ENCODE measurements around the gene SSRP1. TPM values are rescaled to one million over a fixed set of nuclear protein-coding genes. Genes with fewer than 3 reads are reported as not detected.

The SSRP1 gene
- polyA plus RNA-seq, 2 of the 4 experiments (the other 2 are of a cell fraction) = 288 to 357 TPM

- DNase-seq (ENCODE audit: low read depth in 1 of 2, low spot score in 1 of 2) (no peak), FAIRE-seq (no peak), ATAC-seq (no peak)
- no peak overlapping the region for H3K4me2 ChIP-seq
- CTCF ChIA-PET = interaction anchor here (0.9 to 1.7 kb wide), 5 partner anchors 12 to 118 kb away, joined by 3 to 4 read pairs (median 3); no protein-coding TSS in a partner anchor
- H3K27ac ChIP-seq = peak overlapping the region in 1 of 2 experiments; percentile 8; a peak in 2 of 6 replicates
- peaks cover 5% of the 10 kb centered on the region; the same call in 1 of the 3 replicates for H3K9me3 ChIP-seq
- POLR2A ChIA-PET = no interaction called here
- peaks cover 12% of the 10 kb centered on the region for H3K4me1 ChIP-seq
- H3K4me3 ChIP-seq = no peak overlapping the region
- 77% methylated on average over 9 of the region's 9 CpGs for WGBS (ENCODE audit: missing lambda C conversion rate)
- no peak for TF ChIP-seq POLR2AphosphoS2 (conservative IDR thresholded peaks at IDR 0.05; ENCODE audit: low read length)
- TF ChIP-seq PBX3 (IDR thresholded peaks at IDR 0.05) = no peak
- TF ChIP-seq NFE2L2 (conservative IDR thresholded peaks at IDR 0.05; ENCODE audit: low read length) = no peak
- no peak for TF ChIP-seq CHD2 (IDR thresholded peaks at IDR 0.05; ENCODE audit: low read length, partially characterized antibody)
- no peak for TF ChIP-seq JUN (IDR thresholded peaks at IDR 0.05)
- TF ChIP-seq EHMT2 (IDR thresholded peaks at IDR 0.05; ENCODE audit: low read depth) = no peak
- TF ChIP-seq RNF2 (IDR thresholded peaks at IDR 0.05; ENCODE audit: borderline replicate concordance, low read depth) = no peak
- no peak for TF ChIP-seq RARB (CRISPR knock-in tag; IDR thresholded peaks at IDR 0.05)
- TF ChIP-seq HMGXB4 (CRISPR knock-in tag; IDR thresholded peaks at IDR 0.05; ENCODE audit: borderline replicate concordance) = no peak
- TF ChIP-seq ATOH8 (CRISPR knock-in tag; IDR thresholded peaks at IDR 0.05; ENCODE audit: low read depth) = no peak
- no peak for TF ChIP-seq CHD4 (IDR thresholded peaks at IDR 0.05; ENCODE audit: borderline replicate concordance)
- no peak for TF ChIP-seq HEYL (CRISPR knock-in tag; IDR thresholded peaks at IDR 0.05)
- no peak for TF ChIP-seq HDAC2 (IDR thresholded peaks at IDR 0.05)
- TF ChIP-seq ELK1 (IDR thresholded peaks at IDR 0.05; ENCODE audit: low read depth, low read length) = no peak
- TF ChIP-seq ZSCAN20 (CRISPR knock-in tag; IDR thresholded peaks at IDR 0.05) = no peak
- no peak for TF ChIP-seq GATA3 (IDR thresholded peaks at IDR 0.05; ENCODE audit: borderline replicate concordance)
- TF ChIP-seq CBX8 (IDR thresholded peaks at IDR 0.05) = no peak
- TF ChIP-seq CEBPB (IDR thresholded peaks at IDR 0.05) = no peak
- no peak for TF ChIP-seq TFCP2L1 (CRISPR knock-in tag; IDR thresholded peaks at IDR 0.05)
Measured at GRCh38 chr11:57364851-57365660, 29.4 kb upstream of the SSRP1 start.

Data from A549 (cell line).